Activated T-helper 1 cell treated with anti-CD3 and anti-CD28 coated beads, Interleukin-12 subunit alpha, Interleukin-12 subunit beta, Interleukin-2, Interleukin-4 antibody, amounts not matched to agents 30 ng/mL and 10 ng/mL and 1 ng/mL, durations not matched to agents 14 hours and 24 hours and 36 hours (primary cell): ENCODE measurements around the gene TBL1X. TPM values are rescaled to one million over a fixed set of nuclear protein-coding genes. Genes with fewer than 3 reads are reported as not detected.
A peak's percentile ranks its signal among the peaks of the same experiment; 100 is the strongest.

Source experiments
- DNase-seq: peaks from one replicate; pipeline ENCODE4 v3.0.0; 2021; ENCODE audit warnings: low spot score
- H3K27ac Mint-ChIP-seq: one replicate; pipeline ENCODE4 v1.8.0; 2021; ENCODE audit warnings: mild to moderate bottlenecking, mixed read lengths
- H3K27me3 Mint-ChIP-seq: one replicate; pipeline ENCODE4 v1.8.0; 2022; ENCODE audit warnings: mild to moderate bottlenecking, moderate library complexity, mixed read lengths; ENCODE audit not compliant: insufficient read depth
- H3K36me3 Mint-ChIP-seq: one replicate; pipeline ENCODE4 v1.8.0; 2021; ENCODE audit warnings: low read depth, mixed read lengths
- H3K4me1 Mint-ChIP-seq: one replicate; pipeline ENCODE4 v1.8.0; 2021; ENCODE audit warnings: low read depth, mixed read lengths
- H3K4me3 Mint-ChIP-seq: one replicate; pipeline ENCODE4 v1.8.0; 2021; ENCODE audit warnings: mild to moderate bottlenecking, moderate library complexity, mixed read lengths
- H3K9me3 Mint-ChIP-seq: one replicate; pipeline ENCODE4 v1.8.0; 2021; ENCODE audit warnings: mixed read lengths
- intact Hi-C: fragments of 100-400 bp; cut with micrococcal nuclease; formaldehyde crosslinking; loops from one replicate; pipeline ENCODE4 v1.15.1; 2024
- total RNA-seq: library from RNA; stranded (reverse); gene quantifications from 2 replicates; pipeline ENCODE4 v1.2.3, GENCODE V29; 2022

Gene TBL1X
- total RNA-seq, 1 donor from 2014 or later = 24.0 TPM

DNA sequence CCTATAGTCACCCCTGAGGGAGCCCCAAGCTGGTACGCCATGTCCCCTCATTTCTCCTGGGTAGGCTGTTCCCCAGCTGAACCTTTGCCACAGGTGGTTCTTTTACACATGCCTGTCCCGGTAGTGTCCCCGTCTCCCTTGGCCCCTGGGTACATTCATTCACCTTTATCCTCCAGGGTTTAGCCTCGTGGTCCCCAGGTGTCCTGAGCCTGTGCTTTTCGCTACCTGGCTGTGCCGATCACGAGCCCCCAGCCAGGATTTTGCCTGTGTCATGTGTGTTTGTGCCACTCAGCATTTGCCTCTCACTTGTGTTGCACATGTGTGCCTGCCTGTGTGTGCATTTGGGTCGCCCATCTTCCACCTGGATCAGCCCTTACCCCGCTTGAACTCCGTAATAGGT, 243.2 kb downstream of the TBL1X start:
- Mint-ChIP-seq H3K4me3 (no peak overlapping the region), H3K9me3 (no peaks in the 10 kb centered on the region), H3K4me1 (peaks cover 8% of the 10 kb centered on the region), H3K27me3 (no peaks in the 10 kb centered on the region), H3K27ac (peak overlapping the region; percentile 40), H3K36me3 (peaks cover 19% of the 10 kb centered on the region)
- intact Hi-C loops = loop anchor here (2.0 to 10.0 kb wide), 4 partner anchors 31 to 889 kb away; no protein-coding TSS in a partner anchor
- no peak for DNase-seq

DNA sequence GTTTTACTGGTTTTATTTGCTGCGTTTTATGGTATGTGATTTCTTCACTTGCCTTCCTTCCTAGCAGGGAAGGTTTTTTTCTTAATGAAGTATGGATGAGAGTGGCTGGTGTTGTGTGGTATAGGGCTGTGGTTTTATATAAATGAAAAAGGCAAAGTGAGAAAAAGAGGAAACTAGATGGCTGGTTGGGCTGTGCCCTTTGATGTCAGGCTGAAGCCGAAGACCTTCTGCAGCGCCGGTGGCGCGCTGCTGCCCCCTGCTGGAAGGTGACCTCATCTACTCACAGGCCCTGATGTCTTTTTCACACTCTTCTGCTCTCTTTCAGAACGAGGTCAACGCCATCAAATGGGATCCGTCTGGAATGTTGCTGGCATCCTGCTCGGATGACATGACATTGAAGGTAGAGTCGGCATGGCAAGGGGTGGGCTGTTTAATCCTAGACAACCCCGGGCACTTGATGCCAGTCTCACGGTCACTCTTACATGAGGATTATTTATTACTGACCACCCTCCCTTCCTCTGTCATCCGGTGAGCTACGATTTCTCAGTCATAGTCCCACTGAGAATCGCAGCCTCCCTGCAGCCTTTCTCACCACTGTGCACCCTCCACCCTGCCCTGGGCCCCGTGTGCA, 244.2 kb downstream of the TBL1X start:
- intact Hi-C loops = loop anchor here (1.0 to 10.0 kb wide), 6 partner anchors 32 to 966 kb away; no protein-coding TSS in a partner anchor
- no peaks in the 10 kb centered on the region for H3K9me3 Mint-ChIP-seq
- no peak overlapping the region for H3K27ac Mint-ChIP-seq

DNA sequence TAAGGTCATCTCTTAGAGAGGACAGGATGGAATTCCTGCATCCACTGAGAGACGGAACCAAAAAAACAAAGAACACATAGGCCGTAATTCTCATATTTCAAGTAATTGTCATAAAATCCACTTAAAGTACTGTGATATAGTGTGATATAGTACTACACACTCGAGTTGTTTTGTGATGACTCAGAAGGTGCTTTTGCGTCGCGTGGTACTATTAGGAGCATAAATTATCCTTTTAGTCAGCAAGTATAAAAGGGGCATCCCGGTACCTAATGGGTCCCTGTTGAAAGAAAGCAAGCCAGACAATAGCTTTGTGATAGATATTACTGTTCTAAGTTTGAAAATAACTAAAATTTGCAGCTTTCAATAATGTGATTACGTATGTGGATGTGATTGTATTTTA, 245.5 kb downstream of the TBL1X start:
- Mint-ChIP-seq H3K9me3 (no peaks in the 10 kb centered on the region), H3K4me1 (peaks cover 8% of the 10 kb centered on the region), H3K27me3 (no peaks in the 10 kb centered on the region), H3K27ac (no peak overlapping the region), H3K36me3 (peaks cover 17% of the 10 kb centered on the region), H3K4me3 (no peak overlapping the region)
- intact Hi-C loops = no loop called here
- no peak for DNase-seq

More for the DNA sequence above, 244.2 kb downstream of the TBL1X start:
- Mint-ChIP-seq H3K4me3 (no peak overlapping the region), H3K4me1 (peaks cover 8% of the 10 kb centered on the region), H3K27me3 (no peaks in the 10 kb centered on the region), H3K36me3 (peaks cover 20% of the 10 kb centered on the region)
- peak; percentile 62 for DNase-seq

DNA sequence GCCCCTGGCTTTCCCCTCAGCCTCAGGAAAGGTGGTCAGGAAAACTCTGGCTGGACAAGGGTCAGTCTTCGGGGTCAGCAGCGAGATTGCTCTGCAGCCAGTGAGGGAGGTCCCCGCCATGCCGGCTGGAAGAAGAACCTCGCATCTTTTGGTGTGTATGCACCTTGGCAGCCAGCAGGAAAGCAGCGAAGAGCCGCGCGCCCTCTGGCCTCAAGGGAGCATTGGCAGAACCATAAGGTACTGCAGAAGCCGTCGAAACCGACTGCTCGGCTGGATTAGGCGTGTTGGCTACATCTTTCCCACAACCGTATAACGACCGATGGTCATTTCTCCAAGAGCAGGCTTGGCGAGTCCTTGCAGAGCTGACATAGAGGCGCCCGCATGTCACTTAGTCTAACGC, 252.5 kb downstream of the TBL1X start:
- Mint-ChIP-seq H3K9me3 (no peaks in the 10 kb centered on the region), H3K27me3 (no peaks in the 10 kb centered on the region), H3K36me3 (peaks cover 32% of the 10 kb centered on the region), H3K4me3 (no peak overlapping the region), H3K27ac (no peak overlapping the region), H3K4me1 (no peaks in the 10 kb centered on the region)
- DNase-seq = no peak
- intact Hi-C loops = no loop called here

DNA sequence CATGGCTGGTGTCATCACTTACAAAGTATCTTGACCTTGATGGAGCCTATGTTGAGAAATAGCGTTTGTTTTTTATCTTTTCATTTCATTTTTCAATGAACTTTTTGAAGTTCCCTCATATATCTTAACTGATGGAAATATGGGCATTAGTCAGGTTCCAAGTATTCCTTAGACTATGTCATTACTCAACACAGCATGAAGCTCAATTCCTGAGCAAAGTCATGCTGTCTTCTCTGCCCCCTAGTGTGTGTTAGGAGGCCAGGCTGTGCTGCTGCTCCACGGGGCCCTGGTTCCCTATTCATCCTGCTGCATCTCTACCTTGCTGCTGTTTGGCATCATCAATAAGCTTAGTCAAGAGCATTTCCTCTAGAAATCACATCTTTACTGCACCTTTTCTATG, 259.9 kb downstream of the TBL1X start:
- DNase-seq = no peak
- H3K4me1 Mint-ChIP-seq = no peaks in the 10 kb centered on the region
- peaks cover 21% of the 10 kb centered on the region for H3K9me3 Mint-ChIP-seq
- H3K27ac Mint-ChIP-seq = no peak overlapping the region
- intact Hi-C loops = no loop called here
- H3K36me3 Mint-ChIP-seq = peaks cover 24% of the 10 kb centered on the region
- no peak overlapping the region for H3K4me3 Mint-ChIP-seq
- no peaks in the 10 kb centered on the region for H3K27me3 Mint-ChIP-seq

DNA sequence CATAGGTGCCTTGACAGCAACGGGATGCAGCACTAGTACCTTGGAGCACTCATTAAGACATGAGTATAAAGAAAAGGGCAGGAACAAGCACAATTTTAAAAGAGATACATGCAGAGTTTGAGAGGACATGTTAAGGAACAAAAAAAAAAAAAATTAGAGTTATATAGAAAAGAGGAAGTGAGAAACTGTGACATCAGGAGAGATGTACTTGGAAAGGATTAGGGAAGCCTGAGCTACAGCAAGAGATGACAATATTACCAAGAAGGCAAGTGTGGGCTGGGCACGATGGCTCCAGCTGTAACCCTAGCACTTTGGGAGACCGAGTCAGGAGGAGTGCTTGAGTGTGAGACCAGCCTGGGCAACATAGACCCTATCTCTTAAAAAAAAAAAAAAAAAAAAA, 263.4 kb downstream of the TBL1X start:
- H3K36me3 Mint-ChIP-seq = peaks cover 6% of the 10 kb centered on the region
- no peak overlapping the region for H3K27ac Mint-ChIP-seq
- H3K27me3 Mint-ChIP-seq = no peaks in the 10 kb centered on the region
- intact Hi-C loops = no loop called here
- DNase-seq = no peak
- H3K4me3 Mint-ChIP-seq = no peak overlapping the region
- peaks cover 17% of the 10 kb centered on the region for H3K9me3 Mint-ChIP-seq
- peaks cover 8% of the 10 kb centered on the region for H3K4me1 Mint-ChIP-seq

DNA sequence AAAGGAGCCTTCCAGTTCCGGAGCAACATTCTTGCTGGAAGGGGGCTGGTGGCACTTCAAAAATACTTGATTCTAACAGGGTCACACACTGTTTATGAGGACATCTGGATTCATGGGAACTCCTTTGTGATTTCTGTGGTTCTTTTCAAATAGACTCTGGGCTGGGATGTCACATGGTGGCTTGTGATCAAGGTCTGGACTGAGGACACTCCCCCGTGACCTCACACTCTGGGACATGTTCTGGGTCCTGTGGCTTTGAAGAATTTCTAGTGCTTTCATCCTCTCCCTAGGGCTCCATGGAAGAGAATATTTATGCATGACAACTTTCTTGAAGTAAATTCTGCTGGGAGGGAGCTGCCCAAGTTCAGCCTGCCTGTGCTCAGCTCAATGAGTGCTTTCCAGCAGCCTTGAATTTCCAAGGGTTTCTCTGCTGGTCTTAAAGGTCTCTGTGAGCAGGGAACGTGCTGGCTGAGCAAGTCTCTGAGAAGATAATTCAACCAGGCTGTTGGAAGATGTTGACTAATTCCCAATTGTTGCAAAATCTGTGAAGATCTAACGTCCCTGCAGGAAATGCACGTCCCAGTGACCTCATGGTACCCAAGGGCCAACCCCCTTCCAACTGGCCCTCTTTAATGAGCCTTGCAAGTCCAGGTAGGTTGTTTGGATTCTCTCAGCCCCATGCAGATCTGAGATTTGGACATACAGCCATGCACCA, 264.5 kb downstream of the TBL1X start:
- no peak for DNase-seq
- intact Hi-C loops = no loop called here
- peaks cover 8% of the 10 kb centered on the region for H3K4me1 Mint-ChIP-seq
- H3K9me3 Mint-ChIP-seq = peaks cover 15% of the 10 kb centered on the region
- peaks cover 4% of the 10 kb centered on the region for H3K36me3 Mint-ChIP-seq
- H3K4me3 Mint-ChIP-seq = no peak overlapping the region
- H3K27me3 Mint-ChIP-seq = peaks cover 2% of the 10 kb centered on the region
- H3K27ac Mint-ChIP-seq = no peak overlapping the region

DNA sequence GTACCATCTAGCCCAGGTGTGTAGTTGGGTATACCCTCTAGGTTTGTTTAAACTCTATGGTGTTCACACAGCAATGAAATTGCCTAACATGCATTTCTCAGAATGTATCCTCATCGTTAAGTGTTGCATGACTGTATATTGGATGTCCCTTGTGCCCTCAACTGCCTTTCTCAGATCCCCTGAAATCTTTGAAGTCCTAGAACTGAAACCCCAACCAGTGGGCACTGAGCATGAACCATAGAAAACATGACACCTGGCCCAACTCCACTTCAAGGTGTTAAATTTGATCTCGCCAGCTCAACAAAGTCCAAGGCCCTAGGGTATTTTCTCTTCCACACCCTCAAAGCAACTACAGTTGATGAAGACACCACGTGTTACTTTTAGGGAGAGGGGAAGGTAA, 265.2 kb downstream of the TBL1X start:
- DNase-seq = no peak
- H3K27me3 Mint-ChIP-seq = peaks cover 2% of the 10 kb centered on the region
- H3K4me1 Mint-ChIP-seq = peaks cover 8% of the 10 kb centered on the region
- H3K27ac Mint-ChIP-seq = no peak overlapping the region
- intact Hi-C loops = loop anchor here (2.0 kb wide), 1 partner anchor 53 kb away; no protein-coding TSS in a partner anchor
- peaks cover 11% of the 10 kb centered on the region for H3K9me3 Mint-ChIP-seq
- H3K4me3 Mint-ChIP-seq = no peak overlapping the region
- H3K36me3 Mint-ChIP-seq = peaks cover 4% of the 10 kb centered on the region

DNA sequence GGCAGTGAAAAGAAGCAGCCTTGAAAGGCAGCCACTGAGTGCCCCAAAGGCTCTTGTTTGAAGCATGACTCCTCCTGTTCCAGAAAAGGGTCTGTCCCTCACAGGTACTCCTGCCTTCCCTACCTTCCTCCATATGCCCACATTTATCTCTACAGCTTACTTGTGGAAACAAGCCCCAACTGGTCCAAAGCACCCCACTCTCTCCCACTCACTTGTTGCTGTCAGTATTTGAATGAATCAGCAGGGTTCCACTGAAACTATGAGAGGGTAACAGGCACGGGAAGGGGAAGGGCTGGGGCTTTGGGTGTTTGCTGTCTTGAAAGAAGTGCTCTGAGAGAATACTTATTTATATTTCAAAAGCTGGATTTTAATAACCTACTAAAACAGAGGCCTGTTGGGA, 265.9 kb downstream of the TBL1X start:
- Mint-ChIP-seq H3K9me3 (peaks cover 11% of the 10 kb centered on the region), H3K4me1 (peaks cover 8% of the 10 kb centered on the region), H3K4me3 (no peak overlapping the region), H3K27ac (no peak overlapping the region), H3K36me3 (peaks cover 4% of the 10 kb centered on the region), H3K27me3 (peaks cover 2% of the 10 kb centered on the region)
- intact Hi-C loops = loop anchor here (2.0 kb wide), 1 partner anchor 54 kb away; no protein-coding TSS in a partner anchor
- DNase-seq = no peak

DNA sequence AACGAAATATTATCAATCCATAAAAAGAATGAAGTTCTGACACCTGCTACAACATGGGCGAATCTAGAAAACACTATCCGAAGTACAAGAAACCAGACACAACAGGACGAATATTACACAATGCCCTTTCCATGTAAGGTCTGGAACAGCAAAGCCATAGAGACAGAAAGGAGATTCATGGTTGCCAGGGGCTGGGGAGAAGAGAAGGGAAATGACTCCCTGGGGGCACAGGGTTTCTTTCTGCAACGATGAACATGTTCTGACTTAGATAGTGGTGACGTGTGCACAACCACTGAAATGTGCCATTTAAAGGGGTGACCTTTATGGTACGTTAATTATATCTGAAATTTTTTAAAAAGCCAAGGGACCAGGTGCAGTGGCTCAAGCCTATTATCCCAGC, 272.5 kb downstream of the TBL1X start:
- intact Hi-C loops = no loop called here
- no peaks in the 10 kb centered on the region for H3K4me1 Mint-ChIP-seq
- no peaks in the 10 kb centered on the region for H3K36me3 Mint-ChIP-seq
- DNase-seq = no peak
- H3K27ac Mint-ChIP-seq = no peak overlapping the region
- H3K4me3 Mint-ChIP-seq = no peak overlapping the region
- peaks cover 2% of the 10 kb centered on the region for H3K27me3 Mint-ChIP-seq
- no peaks in the 10 kb centered on the region for H3K9me3 Mint-ChIP-seq

DNA sequence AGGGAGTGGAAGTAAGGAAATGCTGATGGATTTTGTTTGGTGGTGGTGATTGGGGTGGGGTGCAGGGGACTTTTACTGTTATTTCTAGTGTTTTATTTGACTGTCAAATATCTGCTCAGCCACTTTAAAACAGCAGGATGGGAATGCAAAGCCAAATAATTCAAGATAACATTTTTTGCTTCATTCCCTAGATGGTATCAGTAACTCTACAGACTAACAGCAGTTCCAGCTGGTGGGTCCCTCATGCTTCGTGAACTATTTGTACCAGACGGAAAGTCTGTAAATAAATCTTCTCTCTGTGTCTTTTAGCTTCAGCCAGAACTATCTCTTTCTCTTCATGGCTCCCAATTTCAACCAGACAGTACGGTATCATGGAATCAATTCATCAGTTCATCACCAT, 273.3 kb downstream of the TBL1X start:
- no peaks in the 10 kb centered on the region for H3K36me3 Mint-ChIP-seq
- no peaks in the 10 kb centered on the region for H3K9me3 Mint-ChIP-seq
- H3K4me1 Mint-ChIP-seq = no peaks in the 10 kb centered on the region
- intact Hi-C loops = no loop called here
- no peak overlapping the region for H3K4me3 Mint-ChIP-seq
- H3K27ac Mint-ChIP-seq = no peak overlapping the region
- no peak for DNase-seq
- peaks cover 2% of the 10 kb centered on the region for H3K27me3 Mint-ChIP-seq

DNA sequence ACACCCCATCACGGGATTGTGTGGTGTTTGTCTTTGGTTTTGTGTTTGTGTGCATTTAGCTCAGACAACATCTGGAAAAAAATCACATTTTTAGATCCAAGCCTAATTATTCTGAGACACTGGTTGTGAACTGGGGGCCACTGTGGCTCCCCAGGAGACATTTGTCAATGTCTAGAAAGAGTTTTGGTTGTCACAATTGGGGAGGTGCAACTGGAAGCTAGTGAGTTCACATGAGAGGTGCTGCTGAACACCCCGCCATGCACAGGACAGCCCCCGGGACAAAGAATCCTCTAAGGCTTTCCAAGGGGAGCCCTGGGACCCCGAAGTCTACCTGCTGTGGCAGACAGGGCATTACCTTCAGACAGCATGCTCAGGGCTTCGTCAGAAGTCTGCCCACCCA, 274.3 kb downstream of the TBL1X start:
- H3K36me3 Mint-ChIP-seq = no peaks in the 10 kb centered on the region
- no peak overlapping the region for H3K27ac Mint-ChIP-seq
- no peaks in the 10 kb centered on the region for H3K4me1 Mint-ChIP-seq
- intact Hi-C loops = no loop called here
- H3K4me3 Mint-ChIP-seq = no peak overlapping the region
- H3K9me3 Mint-ChIP-seq = no peaks in the 10 kb centered on the region
- no peak for DNase-seq
- peaks cover under 1% of the 10 kb centered on the region for H3K27me3 Mint-ChIP-seq

DNA sequence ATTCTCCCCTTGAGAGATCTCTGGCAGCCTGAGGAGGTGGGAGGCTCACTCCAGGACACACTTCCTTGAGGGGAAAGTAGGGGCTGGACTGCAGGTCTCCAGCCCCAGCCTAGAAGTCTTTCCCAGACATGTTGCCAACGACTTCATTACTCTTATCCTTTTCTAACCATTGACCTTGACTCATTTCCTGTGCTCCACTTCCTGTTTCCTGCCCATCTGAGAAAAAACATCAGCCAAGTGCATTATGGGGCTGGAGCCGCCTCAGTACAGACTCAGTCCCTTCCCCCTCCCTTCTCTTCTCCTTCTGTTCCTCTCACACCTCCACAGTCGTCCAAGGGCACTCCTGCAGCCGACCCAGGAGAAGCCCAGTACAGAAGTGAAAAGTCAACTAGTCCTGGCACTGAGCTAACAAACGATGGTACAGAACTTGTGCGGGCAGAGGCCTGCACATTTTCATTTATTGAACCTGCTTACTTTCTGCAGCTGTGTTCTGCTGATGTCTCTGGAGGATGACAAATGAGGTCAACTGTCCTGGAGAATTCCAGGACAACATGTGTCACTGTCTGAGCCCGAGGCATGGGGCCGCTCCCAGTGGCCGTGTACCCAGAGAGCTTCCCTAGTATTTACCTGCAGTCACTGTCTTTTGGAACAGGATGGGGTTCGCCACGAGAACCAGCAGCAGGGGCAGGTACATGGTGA, 280.7 kb downstream of the TBL1X start:
- DNase-seq = no peak
- peaks cover 10% of the 10 kb centered on the region for H3K9me3 Mint-ChIP-seq
- H3K36me3 Mint-ChIP-seq = no peaks in the 10 kb centered on the region
- H3K27me3 Mint-ChIP-seq = no peaks in the 10 kb centered on the region
- peaks cover 7% of the 10 kb centered on the region for H3K4me1 Mint-ChIP-seq
- no peak overlapping the region for H3K4me3 Mint-ChIP-seq
- H3K27ac Mint-ChIP-seq = no peak overlapping the region
- intact Hi-C loops = no loop called here
